ENCODE results near the gene VPS13D. TPM values are rescaled to one million over a fixed set of nuclear protein-coding genes. Genes with fewer than 3 reads are reported as not detected.

The VPS13D gene
- total and polyA plus RNA-seq, 2 experiments from 2014 or later, result 10.7 to 34.9 TPM

GRCh38 chr1:12472156-12472797 lies 242.4 kb downstream of the VPS13D start:
- Histone ChIP-seq H3K27ac (ENCODE audit: low read depth) (no peak overlapping the region), H3F3A (replicated peaks; ENCODE audit: low read depth) (no peaks in the 10 kb centered on the region), H3K4me1 (ENCODE audit: insufficient read depth) (no peaks in the 10 kb centered on the region), H3K36me3 (ENCODE audit: insufficient read depth) (peaks cover 11% of the 10 kb centered on the region), H3K4me3 (no peak overlapping the region), H4K20me1 (replicated peaks; ENCODE audit: insufficient read depth) (no peaks in the 10 kb centered on the region; the same call in 1 of the 2 replicates), H3K4me2 (no peak overlapping the region), H3K27me3 (ENCODE audit: insufficient read depth) (no peaks in the 10 kb centered on the region), H3K9me2 (ENCODE audit: insufficient read depth) (0 out of 2 replicates have a peak, but pooled peaks cover 4% of the 10 kb centered on the region), H3K79me2 (replicated peaks; ENCODE audit: insufficient read depth) (no peaks in the 10 kb centered on the region), H2AFZ (no peak overlapping the region)
- peaks cover 8% of the 10 kb centered on the region; the same call in 2 of the 3 replicates for H3K4me1 Mint-ChIP-seq
- no peak for DNase-seq (ENCODE audit: low spot score)
- ATAC-seq, result no peak
- peaks cover 21% of the 10 kb centered on the region for H3K9me3 Mint-ChIP-seq
- TF ChIP-seq ZNF462 (CRISPR knock-in tag; IDR thresholded peaks at IDR 0.05) (no peak), JUNB (IDR thresholded peaks at IDR 0.05; ENCODE audit: unreplicated experiment) (no peak), CREB1 (CRISPR knock-in tag; IDR thresholded peaks at IDR 0.05; ENCODE audit: low read depth) (no peak), EZH2phosphoT487 (IDR thresholded peaks at IDR 0.05; ENCODE audit: unreplicated experiment) (no peak), ZNF331 (CRISPR knock-in tag; IDR thresholded peaks at IDR 0.05; ENCODE audit: low read depth) (no peak), NANOG (IDR thresholded peaks at IDR 0.05; ENCODE audit: borderline replicate concordance) (no peak), STAT1 (IDR thresholded peaks at IDR 0.05; ENCODE audit: unreplicated experiment) (no peak), ZNF114 (CRISPR knock-in tag; IDR thresholded peaks at IDR 0.05) (no peak), POLR2AphosphoS5 (IDR thresholded peaks at IDR 0.05; ENCODE audit: low read depth) (no peak)
- TF ChIP-seq, protein P1, sequence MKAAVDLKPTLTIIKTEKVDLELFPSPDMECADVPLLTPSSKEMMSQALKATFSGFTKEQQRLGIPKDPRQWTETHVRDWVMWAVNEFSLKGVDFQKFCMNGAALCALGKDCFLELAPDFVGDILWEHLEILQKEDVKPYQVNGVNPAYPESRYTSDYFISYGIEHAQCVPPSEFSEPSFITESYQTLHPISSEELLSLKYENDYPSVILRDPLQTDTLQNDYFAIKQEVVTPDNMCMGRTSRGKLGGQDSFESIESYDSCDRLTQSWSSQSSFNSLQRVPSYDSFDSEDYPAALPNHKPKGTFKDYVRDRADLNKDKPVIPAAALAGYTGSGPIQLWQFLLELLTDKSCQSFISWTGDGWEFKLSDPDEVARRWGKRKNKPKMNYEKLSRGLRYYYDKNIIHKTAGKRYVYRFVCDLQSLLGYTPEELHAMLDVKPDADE (IDR thresholded peaks at IDR 0.05), result no peak
- TF ChIP-seq, protein P2, sequence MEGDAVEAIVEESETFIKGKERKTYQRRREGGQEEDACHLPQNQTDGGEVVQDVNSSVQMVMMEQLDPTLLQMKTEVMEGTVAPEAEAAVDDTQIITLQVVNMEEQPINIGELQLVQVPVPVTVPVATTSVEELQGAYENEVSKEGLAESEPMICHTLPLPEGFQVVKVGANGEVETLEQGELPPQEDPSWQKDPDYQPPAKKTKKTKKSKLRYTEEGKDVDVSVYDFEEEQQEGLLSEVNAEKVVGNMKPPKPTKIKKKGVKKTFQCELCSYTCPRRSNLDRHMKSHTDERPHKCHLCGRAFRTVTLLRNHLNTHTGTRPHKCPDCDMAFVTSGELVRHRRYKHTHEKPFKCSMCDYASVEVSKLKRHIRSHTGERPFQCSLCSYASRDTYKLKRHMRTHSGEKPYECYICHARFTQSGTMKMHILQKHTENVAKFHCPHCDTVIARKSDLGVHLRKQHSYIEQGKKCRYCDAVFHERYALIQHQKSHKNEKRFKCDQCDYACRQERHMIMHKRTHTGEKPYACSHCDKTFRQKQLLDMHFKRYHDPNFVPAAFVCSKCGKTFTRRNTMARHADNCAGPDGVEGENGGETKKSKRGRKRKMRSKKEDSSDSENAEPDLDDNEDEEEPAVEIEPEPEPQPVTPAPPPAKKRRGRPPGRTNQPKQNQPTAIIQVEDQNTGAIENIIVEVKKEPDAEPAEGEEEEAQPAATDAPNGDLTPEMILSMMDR (conservative IDR thresholded peaks at IDR 0.05; ENCODE audit: low read depth in 2 of 2), result no peak
- H3K27me3 Mint-ChIP-seq (ENCODE audit: insufficient read depth, low read depth, poor library complexity), result no peaks in the 10 kb centered on the region
- peaks cover 27% of the 10 kb centered on the region for H3K36me3 Mint-ChIP-seq (ENCODE audit: low read depth)
- no peak overlapping the region for H3K27ac Mint-ChIP-seq
- no peak overlapping the region for H3K4me3 Mint-ChIP-seq

Measured in GM23338 (cell line).